GM19455 (cell line): ENCODE results near the gene RPA1.
"Not testable (repeated sequence)": the region's sequence is repeated elsewhere in the genome, so short reads cannot be mapped to it uniquely, and the experiment has no call there.

ENCODE experiments used
- ATAC-seq: cut with Tn5 transposase; IDR thresholded peaks from one replicate; pipeline ENCODE4 v1.9.1; 2021; ENCODE audit not compliant: unreplicated experiment

The RPA1 gene

DNA sequence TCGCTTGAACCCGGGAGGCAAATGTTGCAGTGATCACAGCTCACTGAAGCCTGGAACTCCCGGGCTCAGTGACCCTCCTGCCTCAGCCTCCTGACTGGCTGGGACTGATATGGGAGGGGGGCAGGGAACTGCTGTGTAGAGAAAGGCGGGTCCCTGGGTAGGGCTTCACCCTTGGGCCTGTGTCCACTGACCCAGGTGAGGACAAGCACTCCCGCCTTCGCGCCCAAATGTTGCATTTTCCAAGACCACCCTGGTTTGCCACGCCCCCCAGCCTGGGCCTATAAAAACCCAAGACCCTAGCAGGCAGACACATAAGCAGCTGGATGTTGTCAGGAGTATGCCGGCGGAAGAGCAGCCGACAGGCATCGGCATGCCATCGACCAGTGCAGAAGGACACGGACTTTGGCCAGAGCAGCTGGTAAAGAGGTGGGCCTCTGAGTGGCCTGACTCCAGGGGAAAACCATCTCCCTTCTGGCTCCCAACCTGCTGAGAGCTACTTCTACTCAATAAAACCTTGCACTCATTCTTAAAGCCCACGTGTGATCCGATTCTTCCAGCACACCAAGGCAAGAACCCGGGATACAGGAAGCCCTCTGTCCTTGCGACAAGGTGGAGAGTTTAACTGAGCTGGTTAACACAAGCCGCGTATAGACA lies 19.2 kb upstream of the RPA1 start:
- ATAC-seq: no peak

DNA sequence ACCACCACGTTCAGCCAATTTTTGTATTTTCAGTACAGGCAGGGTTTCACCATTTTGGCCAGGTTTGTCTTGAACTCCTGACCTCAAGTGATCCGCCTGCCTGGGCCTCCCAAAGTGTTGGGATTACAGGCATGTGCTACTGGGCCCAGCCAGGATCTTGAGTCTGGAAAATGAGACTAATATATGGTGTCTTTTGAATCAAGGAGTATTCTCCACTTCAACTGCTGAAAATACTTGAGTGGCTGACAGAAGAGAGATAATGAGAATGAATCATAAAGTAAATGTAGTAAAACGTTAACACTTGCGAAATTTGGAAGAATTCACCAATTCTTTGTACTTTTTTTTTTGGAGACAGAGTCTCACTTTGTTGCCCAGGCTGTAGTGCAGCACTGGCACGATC lies 16.7 kb upstream of the RPA1 start:
- ATAC-seq: no peak

DNA sequence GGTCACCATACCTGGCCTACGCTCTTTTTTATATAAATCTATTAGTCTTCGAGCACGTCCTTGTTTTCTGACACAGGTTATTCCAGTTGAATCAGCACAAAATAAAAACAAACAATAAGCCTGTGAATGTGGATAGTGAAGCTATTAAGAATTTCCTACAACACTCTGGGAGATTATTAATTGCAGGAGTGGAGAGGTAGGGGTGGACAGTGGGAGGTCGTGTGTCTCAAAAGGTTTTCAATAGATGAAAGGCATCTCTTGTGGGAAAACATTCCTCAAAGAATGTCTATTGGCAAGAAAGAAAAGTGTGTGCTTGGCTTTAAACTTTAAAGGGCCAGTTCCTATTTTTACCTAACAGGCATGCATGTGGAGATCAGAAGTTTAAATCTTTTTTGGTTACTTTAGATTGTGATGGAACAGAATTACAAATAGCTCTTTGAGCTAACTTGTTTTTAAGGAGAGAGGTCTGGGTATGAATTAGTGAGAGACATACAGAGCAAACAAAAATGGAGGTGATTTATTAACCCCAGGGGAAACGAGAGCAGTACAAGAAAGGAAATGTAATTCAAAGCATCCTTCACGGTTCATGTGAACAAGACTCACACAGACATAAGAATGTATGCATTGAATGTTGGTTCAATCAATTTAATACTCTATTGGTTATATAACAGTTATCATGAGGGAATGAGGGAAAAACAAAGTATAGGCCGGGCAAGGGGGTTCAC lies 9.1 kb upstream of the RPA1 start:
- ATAC-seq: no peak

GRCh38 chr17:1829216-1829591 lies 601 bp upstream of the RPA1 start:
- ATAC-seq: peak; percentile 16

- no peak for ATAC-seq
Observed at GRCh38 chr17:1830288-1830687, 483 bp downstream of the RPA1 start.

DNA sequence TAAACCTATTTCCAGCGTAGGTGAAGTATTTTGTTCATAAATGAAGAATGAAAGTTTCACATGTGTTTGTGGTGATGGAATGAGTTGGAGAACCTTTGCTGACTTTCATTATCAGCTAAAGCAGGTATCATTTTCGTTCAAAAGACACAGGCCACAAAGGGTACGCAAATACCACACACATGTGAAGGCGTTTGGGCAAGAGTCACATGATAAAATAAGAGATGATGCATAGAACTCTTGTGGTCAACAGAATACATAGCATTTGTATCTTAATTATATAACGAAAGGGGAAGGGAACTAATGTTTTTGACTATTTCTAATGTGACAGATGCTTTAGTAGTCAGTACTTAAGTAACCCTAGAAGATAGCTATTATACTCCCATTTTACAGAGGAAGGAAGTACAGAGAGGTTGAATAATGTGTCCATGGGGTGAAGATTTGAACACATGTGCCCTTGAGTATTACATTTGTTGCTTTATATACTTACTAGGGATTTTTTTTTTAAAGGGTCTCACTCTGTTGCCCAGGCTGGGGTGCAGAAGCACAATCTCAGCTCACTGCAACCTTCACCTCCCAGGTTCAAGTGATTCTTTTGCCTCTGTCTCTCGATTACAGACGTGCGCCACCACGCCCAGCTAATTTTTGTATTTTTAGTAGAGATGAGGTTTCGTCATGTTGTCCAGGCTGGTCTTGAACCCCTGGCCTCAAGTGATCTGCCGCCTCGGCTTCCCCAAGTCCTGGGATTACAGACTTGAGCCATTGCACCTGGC lies 4.8 kb downstream of the RPA1 start:
- no peak for ATAC-seq

- ATAC-seq: no peak
Observed at GRCh38 chr17:1839516-1839915, 9.7 kb downstream of the RPA1 start.

DNA sequence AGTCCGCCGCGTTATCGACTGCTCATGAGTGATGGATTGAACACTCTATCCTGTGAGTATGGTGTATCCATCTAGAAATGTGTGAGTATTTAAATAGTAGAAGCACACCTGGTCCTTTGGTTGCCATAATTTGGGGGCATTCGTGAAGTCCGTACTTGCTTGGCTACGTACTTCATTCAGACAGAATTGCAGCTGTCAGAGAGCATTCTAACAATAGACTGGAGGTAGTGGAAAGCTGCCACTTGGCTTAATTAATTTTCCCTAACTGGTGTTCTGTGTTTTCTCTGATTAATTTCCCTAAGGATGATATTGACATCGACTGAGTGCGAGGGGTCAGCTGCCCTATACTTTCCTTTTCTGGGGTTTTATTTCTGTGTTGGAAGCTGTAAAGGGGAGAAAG lies 14.1 kb downstream of the RPA1 start:
- ATAC-seq: no peak

DNA sequence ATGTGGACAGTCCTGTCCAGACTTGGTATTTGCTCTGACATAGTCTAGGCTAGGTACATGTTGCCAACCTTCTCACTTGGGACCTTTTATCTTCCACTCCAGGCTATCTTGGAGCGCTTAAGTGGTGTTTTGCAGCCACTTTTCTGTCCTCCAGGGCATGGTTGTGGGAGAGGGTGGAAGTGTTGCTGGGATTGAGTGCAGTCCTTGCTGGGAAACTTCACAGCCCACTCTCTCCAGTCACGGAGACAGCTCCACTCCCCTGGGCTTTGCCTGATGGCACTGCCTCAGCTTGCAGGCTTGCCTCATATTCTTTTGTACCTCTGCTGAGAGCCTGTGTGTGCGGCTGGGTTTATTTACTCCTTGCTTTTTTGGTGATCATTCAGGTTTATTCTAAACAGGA lies 17.4 kb downstream of the RPA1 start:
- ATAC-seq: no peak

DNA sequence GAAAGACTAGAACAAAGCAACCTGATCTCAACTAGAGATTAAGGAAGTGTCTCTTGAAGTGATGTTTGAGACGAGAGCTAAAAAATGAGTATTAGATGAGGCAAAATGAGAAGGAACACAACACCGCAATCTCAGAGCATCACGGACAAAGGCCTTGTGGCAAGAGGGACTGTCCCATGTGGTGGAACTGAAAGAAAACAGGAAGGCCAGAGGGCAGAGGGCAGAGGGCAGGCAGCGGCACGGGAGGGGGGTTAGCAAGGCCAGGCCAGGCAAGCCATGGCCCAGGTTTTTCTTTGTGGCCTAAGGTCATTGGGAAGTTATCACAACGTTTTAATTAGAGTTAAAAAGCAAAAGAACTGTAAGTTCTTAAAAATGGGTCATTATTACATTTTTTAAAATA lies 22.5 kb downstream of the RPA1 start:
- no peak for ATAC-seq

DNA sequence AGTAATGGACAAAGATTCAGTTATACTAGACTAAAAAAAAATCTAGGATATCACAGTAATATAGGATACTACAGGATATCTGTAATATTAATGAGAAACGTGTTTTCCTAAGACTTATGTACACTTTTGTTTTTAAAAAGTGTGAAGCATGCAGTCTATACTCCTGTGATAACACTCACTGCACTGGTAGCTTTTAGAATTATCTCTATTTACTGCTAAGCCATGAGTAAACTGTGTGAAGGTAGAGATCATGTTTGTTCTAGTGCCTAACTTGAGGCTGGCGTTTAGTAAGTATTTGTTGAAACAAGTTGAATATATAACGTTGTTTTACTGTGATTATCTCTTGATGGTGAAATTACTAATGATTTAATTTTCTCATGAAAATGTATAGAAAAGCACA lies 23.9 kb downstream of the RPA1 start:
- no peak for ATAC-seq

- ATAC-seq: not testable (repeated sequence)
Observed at GRCh38 chr17:1856462-1856861, 26.7 kb downstream of the RPA1 start.

- ATAC-seq: no peak
Observed at GRCh38 chr17:1860978-1861377, 31.2 kb downstream of the RPA1 start.

DNA sequence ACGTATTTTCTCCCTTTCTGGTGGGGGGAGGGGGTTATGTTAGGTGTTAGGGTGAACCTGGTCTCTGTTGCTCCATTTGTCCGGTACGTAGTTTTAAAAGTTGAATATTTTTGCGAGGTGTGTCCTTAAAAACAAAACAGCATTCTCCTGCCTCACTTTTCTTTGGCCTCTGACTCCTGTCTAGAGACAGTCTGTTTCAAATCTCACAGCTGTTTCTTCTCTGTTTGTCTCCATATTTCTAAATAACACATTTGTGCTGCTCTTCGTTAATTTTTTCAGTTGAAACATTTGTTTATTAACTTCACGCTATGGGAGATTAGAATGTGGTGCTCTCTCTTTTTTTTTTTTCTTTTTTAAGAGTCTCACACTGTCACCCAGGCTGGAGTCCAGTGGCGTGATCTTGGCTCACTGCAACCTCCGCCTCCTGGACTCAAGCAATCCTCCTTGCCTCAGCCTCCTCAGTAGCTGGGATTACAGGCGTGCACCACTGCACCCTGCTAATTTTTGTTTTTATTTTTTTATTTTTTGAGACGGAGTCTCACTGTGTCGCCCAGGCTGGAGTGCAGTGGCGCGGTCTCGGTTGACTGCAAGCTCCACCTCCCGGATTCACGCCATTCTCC lies 31.7 kb downstream of the RPA1 start:
- ATAC-seq: no peak

DNA sequence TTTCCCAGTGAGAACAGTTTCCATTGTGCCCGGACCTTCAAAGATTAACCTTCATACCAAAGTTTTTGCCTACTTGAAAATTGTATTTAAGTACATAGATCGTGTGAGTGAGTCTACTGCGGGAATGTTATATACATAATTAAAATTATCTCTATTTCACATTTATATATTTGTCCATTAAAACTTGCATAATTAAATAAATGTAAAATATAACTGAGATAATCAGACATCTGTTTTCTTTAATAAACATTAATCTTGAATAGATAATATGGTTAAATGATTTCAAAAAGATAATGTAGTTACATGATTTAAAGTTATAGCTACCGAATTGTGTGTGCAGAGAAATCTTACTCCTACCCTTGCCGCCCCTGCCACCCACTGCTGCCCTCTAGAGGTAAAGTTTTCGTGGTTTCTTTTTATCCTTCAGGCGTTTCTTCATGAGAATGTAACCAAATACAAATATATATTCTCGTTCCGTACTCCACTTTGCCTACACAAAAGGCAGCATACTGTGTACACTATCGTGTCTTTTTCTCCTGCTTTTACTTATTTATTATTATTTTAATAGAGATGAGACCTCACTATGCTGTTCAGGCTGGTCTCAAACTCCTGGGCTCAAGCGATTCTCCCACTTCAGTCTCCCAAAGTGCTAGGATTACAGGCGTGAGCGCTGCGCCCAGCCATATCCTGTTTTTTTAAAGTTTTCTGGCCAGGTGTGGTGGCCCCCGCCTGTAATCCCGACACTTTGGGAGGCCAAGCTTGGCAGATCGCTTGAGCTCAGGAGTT lies 35.6 kb downstream of the RPA1 start:
- ATAC-seq: no peak

DNA sequence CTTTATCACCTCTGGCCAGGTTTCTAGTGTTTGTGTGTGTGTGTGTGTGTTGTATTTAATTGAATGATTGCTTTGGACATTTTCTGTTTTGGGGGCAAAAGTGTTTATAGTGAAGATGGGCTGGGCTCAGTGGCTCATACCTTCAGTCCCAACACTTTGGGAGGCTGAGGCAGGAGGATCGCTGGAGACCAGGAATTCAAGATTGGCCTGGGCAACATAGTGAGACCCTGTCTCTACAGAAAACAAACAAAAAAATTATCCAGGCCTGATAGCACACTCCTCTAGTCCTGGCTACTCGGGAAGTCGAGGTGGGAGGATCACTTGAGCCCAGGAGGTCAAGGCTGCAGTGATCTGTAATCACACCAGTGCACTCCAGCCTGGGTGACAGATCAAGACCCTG lies 37.5 kb downstream of the RPA1 start:
- no peak for ATAC-seq

DNA sequence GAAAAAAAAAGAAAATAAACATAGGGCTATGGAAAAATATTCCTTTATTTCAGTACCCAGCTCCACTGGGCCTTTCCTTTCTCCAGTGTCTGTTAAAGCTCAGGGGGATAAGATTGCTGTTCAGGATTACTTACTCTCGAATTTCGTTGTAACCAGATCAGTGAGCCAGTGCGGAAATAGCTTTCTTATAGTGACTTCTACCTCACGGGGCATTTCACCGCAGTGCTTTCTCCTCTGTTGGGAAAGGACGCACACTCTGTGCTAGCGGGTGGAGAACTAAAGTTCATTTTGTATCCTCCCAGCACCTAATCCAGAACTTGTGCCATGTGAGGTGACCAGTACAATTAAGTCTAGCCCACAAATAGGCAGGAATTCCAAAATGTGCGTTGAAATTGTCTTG lies 38.3 kb downstream of the RPA1 start:
- ATAC-seq: no peak

- ATAC-seq: no peak
Observed at GRCh38 chr17:1870592-1870991, 40.8 kb downstream of the RPA1 start.

DNA sequence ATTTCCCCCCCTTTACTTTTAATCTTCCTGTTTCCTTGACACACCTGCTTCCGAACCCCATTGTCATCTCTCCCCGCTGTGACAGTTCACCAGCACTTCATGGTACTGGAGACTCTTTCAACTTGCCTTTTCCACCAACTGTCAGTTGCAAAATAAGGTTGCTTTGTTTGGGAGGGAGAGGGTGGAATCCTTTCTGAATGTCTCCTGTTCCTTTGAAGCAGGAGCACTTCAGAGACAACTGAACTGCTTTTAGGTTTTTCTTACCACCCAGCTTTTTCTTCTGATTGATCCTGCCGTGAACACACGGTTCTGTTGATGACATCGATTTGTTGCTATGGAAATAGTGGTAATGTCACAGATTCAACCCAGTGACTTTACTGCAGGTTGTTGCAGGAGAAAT lies 42.0 kb downstream of the RPA1 start:
- ATAC-seq: no peak

GRCh38 chr17:1872254-1872653 lies 42.4 kb downstream of the RPA1 start:
- no peak for ATAC-seq

- no peak for ATAC-seq
Observed at GRCh38 chr17:1872976-1873375, 43.2 kb downstream of the RPA1 start.
